H1 (cell line): ENCODE results near the gene SOCS7. TPM values are rescaled to one million over a fixed set of nuclear protein-coding genes. Genes with fewer than 3 reads are reported as not detected.
A peak's percentile ranks its signal among the peaks of the same experiment; 100 is the strongest.

ENCODE experiments used
- CTCF ChIA-PET: fragments of 300-600 bp; sonication (Branson Sonifier 250); formaldehyde crosslinking; loops from one replicate; lab custom pipeline; 2021; ENCODE audit not compliant: partially characterized antibody; lab: Charles Lee
- POLR2A ChIA-PET: fragments of 300-600 bp; sonication (Branson Sonifier 250); formaldehyde crosslinking; loops from one replicate; lab custom pipeline; 2021; ENCODE audit warnings: inconsistent platforms; ENCODE audit not compliant: partially characterized antibody; lab: Charles Lee
- DNase-seq, 2 experiments: peaks; one replicate each; pipeline versions ENCODE4 v3.0.0 to v3.0.0-alpha.2; 2010 to 2022; ENCODE audit warnings: low spot score in 2 of 2, low read depth in 1 of 2, mixed read lengths in 1 of 2
- FAIRE-seq: peaks from 2 replicates; lab custom pipeline; 2011; peaks lifted over from hg19 to GRCh38; lab: Jason Lieb, UNC
- H2AFZ ChIP-seq: 2 replicates; pipeline ENCODE4 v1.8.1; 2012; ENCODE audit warnings: low read length, inconsistent platforms
- H2AK5ac ChIP-seq: 2 replicates; pipeline ENCODE4 v1.6.1; 2013; ENCODE audit warnings: low read depth, low read length
- H2BK120ac ChIP-seq: replicated peaks from 2 replicates; pipeline ENCODE3; 2013; ENCODE audit warnings: low read depth, low read length, inconsistent platforms
- H2BK12ac ChIP-seq: 2 replicates; pipeline ENCODE4 v1.6.1; 2013; ENCODE audit warnings: low read depth, low read length
- H2BK15ac ChIP-seq: 2 replicates; pipeline ENCODE4 v1.6.1; 2013; ENCODE audit warnings: low read length
- H2BK20ac ChIP-seq: 2 replicates; pipeline ENCODE4 v1.6.1; 2013; ENCODE audit warnings: low read length
- H2BK5ac ChIP-seq: 2 replicates; pipeline ENCODE4 v1.6.1; 2013; ENCODE audit warnings: low read depth, low read length
- H3K14ac ChIP-seq: 2 replicates; pipeline ENCODE4 v1.6.1; 2013; ENCODE audit warnings: inconsistent platforms; ENCODE audit not compliant: insufficient read length
- H3K18ac ChIP-seq: 2 replicates; pipeline ENCODE4 v1.6.1; 2013; ENCODE audit warnings: low read length; ENCODE audit errors: extremely low read depth
- H3K23ac ChIP-seq: 2 replicates; pipeline ENCODE4 v1.6.1; 2013; ENCODE audit warnings: inconsistent platforms; ENCODE audit not compliant: insufficient read length
- H3K23me2 ChIP-seq: 2 replicates; pipeline ENCODE4 v1.6.1; 2013; ENCODE audit warnings: low read depth, low read length
- H3K27ac ChIP-seq: 2 replicates; pipeline ENCODE4 v1.6.1; 2011; ENCODE audit warnings: low read depth, low read length, inconsistent platforms
- H3K27me3 ChIP-seq, 4 experiments: replicated peaks in 1 of 4; 1 replicate in 1 of 4; 2 replicates in 3 of 4; pipeline versions ENCODE4 v1.6.1 to v1.8.1; 2011 to 2013; ENCODE audit warnings: low read length in 3 of 4, mild to moderate bottlenecking in 3 of 4, inconsistent platforms in 2 of 4, mixed read lengths in 2 of 4, moderate library complexity in 1 of 4; ENCODE audit not compliant: control insufficient read depth in 3 of 4, insufficient read depth in 3 of 4; ENCODE audit errors: extremely low read depth in 1 of 4
- H3K36me3 ChIP-seq, 4 experiments: 2 replicates each; pipeline versions ENCODE4 v1.6.1 to v1.8.1; 2011 to 2013; ENCODE audit warnings: mild to moderate bottlenecking in 4 of 4, low read length in 3 of 4, moderate library complexity in 2 of 4, control low read depth in 1 of 4, inconsistent platforms in 1 of 4; ENCODE audit not compliant: insufficient read depth in 4 of 4, control insufficient read depth in 2 of 4
- H3K4ac ChIP-seq: replicated peaks from 2 replicates; pipeline ENCODE3; 2013; ENCODE audit warnings: low read length, low read depth, mixed read lengths, inconsistent platforms; ENCODE audit not compliant: insufficient read length
- H3K4me1 ChIP-seq, 4 experiments: replicated peaks in 1 of 4; 1 replicate in 1 of 4; 2 replicates in 3 of 4; pipeline versions ENCODE4 v1.6.1 to v1.8.1; 2011 to 2013; ENCODE audit warnings: low read length in 3 of 4, inconsistent platforms in 2 of 4, mixed read lengths in 1 of 4; ENCODE audit not compliant: insufficient read depth in 4 of 4, control insufficient read depth in 3 of 4
- H3K4me2 ChIP-seq, 2 experiments: 2 replicates each; pipeline versions ENCODE4 v1.6.1 to v1.8.1; 2011 to 2013; ENCODE audit warnings: low read depth in 2 of 2, low read length in 2 of 2, control low read depth in 1 of 2, inconsistent platforms in 1 of 2, mild to moderate bottlenecking in 1 of 2; ENCODE audit not compliant: insufficient read depth in 1 of 2
- H3K4me3 ChIP-seq, 4 experiments: fragments of 200-600, 300-600 bp in 1 of 4; sonication (generic), shearing (Covaris generic), sonication (Bioruptor Twin) in 1 of 4; 2 replicates each; pipeline versions ENCODE4 v1.5.1 to v1.8.1; 2011 to 2016; ENCODE audit warnings: low read length in 4 of 4, low read depth in 3 of 4, control low read depth in 2 of 4, inconsistent platforms in 2 of 4, mild to moderate bottlenecking in 2 of 4, mixed read lengths in 1 of 4, moderate library complexity in 1 of 4; ENCODE audit not compliant: insufficient read depth in 2 of 4; ENCODE audit errors: extremely low read depth in 1 of 4
- H3K56ac ChIP-seq: replicated peaks from 2 replicates; pipeline ENCODE3; 2013; ENCODE audit warnings: low read depth, mild to moderate bottlenecking, mixed read lengths, low read length, inconsistent platforms; ENCODE audit not compliant: insufficient read length
- H3K79me1 ChIP-seq: 2 replicates; pipeline ENCODE4 v1.6.1; 2013; ENCODE audit warnings: low read depth, low read length, control low read depth
- H3K79me2 ChIP-seq, 2 experiments: 2 replicates each; pipeline versions ENCODE4 v1.6.1 to v1.8.1; 2012 to 2013; ENCODE audit warnings: low read length in 2 of 2, mild to moderate bottlenecking in 2 of 2, inconsistent platforms in 1 of 2; ENCODE audit not compliant: insufficient read depth in 2 of 2, control insufficient read depth in 1 of 2
- H3K9ac ChIP-seq, 4 experiments: replicated peaks in 1 of 4; 1 replicate in 1 of 4; 2 replicates in 3 of 4; pipeline versions ENCODE4 v1.6.1 to v1.8.1; 2011 to 2013; ENCODE audit warnings: low read depth in 3 of 4, low read length in 3 of 4, control low read depth in 2 of 4, mild to moderate bottlenecking in 2 of 4, moderate library complexity in 2 of 4, inconsistent platforms in 1 of 4; ENCODE audit errors: extremely low read depth in 1 of 4
- H3K9me3 ChIP-seq, 2 experiments: 2 replicates each; pipeline versions ENCODE4 v1.6.1 to v1.8.1; 2012 to 2013; ENCODE audit warnings: mild to moderate bottlenecking in 2 of 2, moderate library complexity in 2 of 2, control low read depth in 1 of 2, inconsistent platforms in 1 of 2, low read depth in 1 of 2, low read length in 1 of 2, mixed read lengths in 1 of 2; ENCODE audit not compliant: insufficient read depth in 2 of 2
- H4K20me1 ChIP-seq, 2 experiments: replicated peaks in 1 of 2; 2 replicates each; pipeline versions ENCODE3 to v1.8.1; 2011 to 2013; ENCODE audit warnings: inconsistent platforms in 2 of 2, low read length in 2 of 2, mild to moderate bottlenecking in 1 of 2; ENCODE audit not compliant: insufficient read depth in 2 of 2, control insufficient read depth in 1 of 2
- H4K5ac ChIP-seq: 2 replicates; pipeline ENCODE4 v1.6.1; 2013; ENCODE audit warnings: low read length, low read depth, mixed read lengths, inconsistent platforms; ENCODE audit not compliant: insufficient read length
- H4K8ac ChIP-seq: 2 replicates; pipeline ENCODE4 v1.8.0; 2013; ENCODE audit warnings: mild to moderate bottlenecking, moderate library complexity, low read length, inconsistent platforms; ENCODE audit not compliant: insufficient read depth; ENCODE audit errors: extremely low read depth
- H4K91ac ChIP-seq: replicated peaks from 2 replicates; pipeline ENCODE3; 2013; ENCODE audit warnings: low read length, mixed read lengths, inconsistent platforms; ENCODE audit not compliant: insufficient read length
- KDM1A ChIP-seq: fragments of 200-600, 300-600 bp; sonication (generic); IDR thresholded peaks from 2 replicates; pipeline ENCODE4 v1.7.1; 2016; ENCODE audit warnings: mild to moderate bottlenecking, low read length, borderline replicate concordance
- SAP30 ChIP-seq: fragments of 300-600 bp; sonication (generic); IDR thresholded peaks from 2 replicates; pipeline ENCODE4 v1.7.1; 2012; ENCODE audit warnings: low read length, moderate library complexity, mild to moderate bottlenecking, inconsistent platforms; ENCODE audit not compliant: insufficient read depth, insufficient replicate concordance
- SIN3A ChIP-seq, 2 experiments: IDR thresholded peaks in 1 of 2; conservative IDR thresholded peaks in 1 of 2; 2 replicates each; pipeline ENCODE4 v1.6.1; 2011 to 2012; ENCODE audit warnings: low read length in 2 of 2, improper control_type of control experiment in 1 of 2, low read depth in 1 of 2, mild to moderate bottlenecking in 1 of 2
- WGBS, 2 experiments: shearing (Covaris generic) in 1 of 2; methylation state at CpG; one replicate each; pipeline versions ENCODE4 v1.1.6 to v1.1.7; 2013 to 2015; ENCODE audit warnings: low lambda C conversion rate in 2 of 2, mixed read lengths in 2 of 2, inconsistent platforms in 1 of 2, low coverage in 1 of 2, missing lambda C conversion rate in 1 of 2; ENCODE audit not compliant: insufficient replicate concordance in 2 of 2, insufficient coverage in 1 of 2, insufficient read length in 1 of 2; ENCODE audit errors: extremely low coverage in 1 of 2, missing lambda C conversion rate in 1 of 2; 5-methylcytosine and 5-hydroxymethylcytosine counted together
- polyA plus RNA-seq, 7 experiments: library from polyadenylated mRNA; depleted of rRNA in 3 of 7; stranded (reverse) in 5 of 7; unstranded in 2 of 7; fragments of >200 nt in 5 of 7; fragments of 200-250 nt in 2 of 7; gene quantifications; 1 replicate in 5 of 7; 2 replicates in 1 of 7; 4 replicates in 1 of 7; pipeline versions ENCODE4 v1.2.1 to v1.2.3, GENCODE V29; 2011 to 2013; ENCODE audit warnings: missing spikeins in 2 of 7, mixed read lengths in 2 of 7
- total RNA-seq: library from RNA; stranded (reverse); fragmentation: NEBNext Ultra II Directional; extraction: Animal tissue kit (Norgen Biotek cat#: 25700); gene quantifications from 2 replicates; pipeline ENCODE4 v1.2.1, GENCODE V29; 2021

The SOCS7 gene
- total and polyA plus RNA-seq, 2 of the 8 experiments (the other 6 are each of a cell fraction or from before 2014, with no cell fraction given): 13.5 to 26.9 TPM

DNA sequence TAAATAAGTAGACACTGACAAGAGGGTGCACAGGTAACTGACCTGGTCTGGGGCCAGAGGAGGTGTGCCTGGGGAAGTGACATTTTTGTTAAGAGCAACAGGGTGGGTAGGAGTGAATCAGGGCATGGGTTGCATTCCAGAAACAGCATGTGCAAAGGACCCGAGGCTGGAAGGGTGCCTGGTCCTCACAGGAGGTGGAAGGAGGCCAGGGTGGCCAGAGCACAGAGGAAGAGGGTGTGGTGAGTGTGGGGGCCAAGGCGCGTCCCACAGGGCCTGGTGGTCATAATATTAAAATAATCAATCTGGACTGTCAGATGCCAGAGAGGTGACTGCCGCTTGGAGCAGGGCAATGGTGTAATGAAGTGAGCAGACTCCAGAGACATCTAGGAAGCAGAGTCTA lies 90.9 kb downstream of the SOCS7 start:
- Histone ChIP-seq H2AK5ac (no peak overlapping the region), H2BK120ac (no peak overlapping the region), H3K27ac (no peak overlapping the region), H4K8ac (no peak overlapping the region), H3K4me2 (no peak overlapping the region), H3K36me3 (no peaks in the 10 kb centered on the region), H2AFZ (no peak overlapping the region), H3K56ac (no peak overlapping the region), H3K79me2 (peaks cover 0 to 70% of the 10 kb centered on the region in 2 experiments; a peak in 2 of 4 replicates), H3K27me3 (no peaks in the 10 kb centered on the region), H3K23ac (no peak overlapping the region), H3K4ac (no peak overlapping the region), H3K4me3 (no peak overlapping the region), H3K79me1 (peaks cover 11% of the 10 kb centered on the region), H3K4me1 (peaks cover 3 to 42% (median 23%) of the 10 kb centered on the region in 4 experiments), H3K14ac (no peak overlapping the region), H4K20me1 (peaks cover 0 to 3% of the 10 kb centered on the region in 2 experiments), H2BK15ac (peak overlapping the region; percentile 88; the same call in 1 of the 2 replicates), H2BK12ac (peak overlapping the region; percentile 90; the same call in 1 of the 2 replicates), H3K18ac (peak overlapping the region; percentile 60), H3K9me3 (no peaks in the 10 kb centered on the region), H2BK20ac (peak overlapping the region; percentile 86; the same call in 1 of the 2 replicates), H3K23me2 (no peaks in the 10 kb centered on the region), H4K91ac (peak overlapping the region; percentile 25), H4K5ac (no peak overlapping the region), H3K9ac (no peak overlapping the region), H2BK5ac (peak overlapping the region; percentile 52; the same call in 1 of the 2 replicates)
- POLR2A ChIA-PET: interaction anchor here (1.0 to 10.5 kb wide), 6 partner anchors 8 to 27 kb away, joined by 3 to 107 read pairs (median 8); no protein-coding TSS in a partner anchor
- CTCF ChIA-PET: interaction anchor here (1.0 to 12.9 kb wide), 11 partner anchors 8 to 165 kb away, joined by 3 to 204 read pairs (median 7); partner anchors contain the start of gene ARHGAP23
- no peak for TF ChIP-seq SAP30
- peak; percentile 85; the same call in 1 of the 2 replicates for TF ChIP-seq KDM1A
- no peak for TF ChIP-seq SIN3A (conservative IDR thresholded peaks at IDR 0.05 in 1 of 2, IDR thresholded peaks at IDR 0.05 in 1 of 2; ENCODE audit: low read depth in 1 of 2, low read length in 2 of 2)
- WGBS, 2 experiments: 74% methylated on average over 4 of the region's 4 CpGs; no CpG with 5 or more reads in 1 of the 2 experiments
- no peak for FAIRE-seq
- no peak for DNase-seq
